Smooth muscle cell of bladder (primary cell): ENCODE results near the gene CNOT10. TPM values are rescaled to one million over a fixed set of nuclear protein-coding genes. Genes with fewer than 3 reads are reported as not detected.

Experiments used
- total RNA-seq: library from RNA; depleted of rRNA; stranded (reverse); fragments of >200 nt; gene quantifications from 2 replicates; pipeline ENCODE4 v1.2.3, GENCODE V29; 2014

Gene CNOT10
- total RNA-seq, result 24.6 and 26.0 TPM in 2 replicates

GRCh38 chr3:32684800-32685542 is at the start of gene CNOT10:
TSS of gene CNOT10 (plus strand) at chr3:32685188. CDS start at chr3:32685461, 273 bp downstream.

GRCh38 chr3:32817558-32818228 is 132.7 kb downstream of the CNOT10 start, which contains the start of gene TRIM71:
TSS of gene TRIM71 (plus strand) at chr3:32817997. CDS start at chr3:32818081, 84 bp downstream.

Other genes starting within 250 kb of the CNOT10 start
- gene CMTM6, start 182.3 kb upstream of the CNOT10 start, total RNA-seq, result 98.5 and 104 TPM in 2 replicates
- gene DYNC1LI1, start 114.3 kb upstream of the CNOT10 start, total RNA-seq, result 28.7 and 28.9 TPM in 2 replicates
- not detected in 2 replicates for gene TRIM71, start 132.8 kb downstream of the CNOT10 start, total RNA-seq